Parathyroid adenoma (tissue), 2 donors: Measurements from ENCODE around the gene SLC9A9.

ENCODE experiments used
- H2AFZ ChIP-seq: fragments of 300-600 bp; sonication (generic); one replicate; pipeline ENCODE4 v1.7.0; 2017; ENCODE audit warnings: antibody characterized with exemption, mild to moderate bottlenecking
- H3K27ac ChIP-seq: fragments of 300-600 bp; sonication (generic); one replicate; pipeline ENCODE4 v1.7.0; 2017
- H3K27me3 ChIP-seq: fragments of 300-600 bp; sonication (generic); one replicate; pipeline ENCODE4 v1.7.0; 2017; ENCODE audit warnings: low read length; ENCODE audit not compliant: control insufficient read depth, insufficient read depth
- H3K36me3 ChIP-seq: fragments of 300-600 bp; sonication (generic); one replicate; pipeline ENCODE4 v1.7.0; 2017; ENCODE audit warnings: low read length; ENCODE audit not compliant: control insufficient read depth, insufficient read depth
- H3K4me1 ChIP-seq: fragments of 300-600 bp; sonication (generic); one replicate; pipeline ENCODE4 v1.7.0; 2017; ENCODE audit warnings: control low read depth
- H3K4me2 ChIP-seq: fragments of 300-600 bp; sonication (generic); one replicate; pipeline ENCODE4 v1.7.0; 2017; ENCODE audit warnings: low read length
- H3K4me3 ChIP-seq: fragments of 300-600 bp; sonication (generic); one replicate; pipeline ENCODE4 v1.7.0; 2017; ENCODE audit warnings: low read depth, low read length
- H3K79me2 ChIP-seq: fragments of 300-600 bp; sonication (generic); one replicate; pipeline ENCODE4 v1.7.0; 2017; ENCODE audit warnings: control low read depth
- H3K9ac ChIP-seq: fragments of 300-600 bp; sonication (generic); one replicate; pipeline ENCODE4 v1.7.0; 2017; ENCODE audit warnings: mild to moderate bottlenecking
- H3K9me3 ChIP-seq: fragments of 300-600 bp; sonication (generic); one replicate; pipeline ENCODE4 v1.7.0; 2017; ENCODE audit warnings: low read length; ENCODE audit not compliant: control insufficient read depth
- CTCF ChIP-seq: fragments of 300-600 bp; sonication (generic); IDR thresholded peaks from one replicate; pipeline ENCODE4 v1.7.0; 2017; ENCODE audit warnings: antibody characterized with exemption, mild to moderate bottlenecking
- donor health status: primary hyperparathyroidism.

SLC9A9 gene

GRCh38 chr3:143617050-143617449, 231.2 kb downstream of the SLC9A9 start:
- H3K79me2 ChIP-seq, result no peaks in the 10 kb centered on the region
- H3K9ac ChIP-seq, result no peak overlapping the region
- H3K27me3 ChIP-seq, result no peaks in the 10 kb centered on the region
- no peak overlapping the region for H3K4me3 ChIP-seq
- H3K36me3 ChIP-seq, result no peaks in the 10 kb centered on the region
- no peaks in the 10 kb centered on the region for H3K9me3 ChIP-seq
- H3K4me2 ChIP-seq, result no peak overlapping the region
- no peaks in the 10 kb centered on the region for H3K4me1 ChIP-seq
- no peak for TF ChIP-seq CTCF
- H3K27ac ChIP-seq, result no peak overlapping the region
- no peak overlapping the region for H2AFZ ChIP-seq

GRCh38 chr3:143613226-143613625, 235.0 kb downstream of the SLC9A9 start:
- H3K27me3 ChIP-seq, result no peaks in the 10 kb centered on the region
- H3K4me1 ChIP-seq, result no peaks in the 10 kb centered on the region
- no peaks in the 10 kb centered on the region for H3K36me3 ChIP-seq
- no peaks in the 10 kb centered on the region for H3K79me2 ChIP-seq
- no peak overlapping the region for H3K9ac ChIP-seq
- no peak overlapping the region for H3K4me2 ChIP-seq
- no peaks in the 10 kb centered on the region for H3K9me3 ChIP-seq
- no peak overlapping the region for H3K27ac ChIP-seq
- TF ChIP-seq CTCF, result no peak
- H2AFZ ChIP-seq, result no peak overlapping the region
- H3K4me3 ChIP-seq, result no peak overlapping the region

- Histone ChIP-seq H3K9ac (no peak overlapping the region), H3K27ac (no peak overlapping the region), H3K9me3 (no peaks in the 10 kb centered on the region), H2AFZ (no peak overlapping the region), H3K36me3 (no peaks in the 10 kb centered on the region), H3K4me3 (no peak overlapping the region), H3K4me1 (no peaks in the 10 kb centered on the region), H3K4me2 (no peak overlapping the region), H3K27me3 (no peaks in the 10 kb centered on the region), H3K79me2 (no peaks in the 10 kb centered on the region)
- no peak for TF ChIP-seq CTCF
These were observed 235.7 kb downstream of the SLC9A9 start for GRCh38 chr3:143612541-143612940.

- Histone ChIP-seq H3K27me3 (no peaks in the 10 kb centered on the region), H3K79me2 (no peaks in the 10 kb centered on the region), H3K4me2 (no peak overlapping the region), H3K9me3 (no peaks in the 10 kb centered on the region), H3K27ac (no peak overlapping the region), H3K36me3 (no peaks in the 10 kb centered on the region), H2AFZ (no peak overlapping the region), H3K4me3 (no peak overlapping the region), H3K4me1 (no peaks in the 10 kb centered on the region), H3K9ac (no peak overlapping the region)
- no peak for TF ChIP-seq CTCF
These were observed 239.3 kb downstream of the SLC9A9 start for GRCh38 chr3:143608966-143609365.

- no peaks in the 10 kb centered on the region for H3K27me3 ChIP-seq
- no peaks in the 10 kb centered on the region for H3K36me3 ChIP-seq
- TF ChIP-seq CTCF, result no peak
- no peaks in the 10 kb centered on the region for H3K9me3 ChIP-seq
- no peak overlapping the region for H3K4me2 ChIP-seq
- H3K79me2 ChIP-seq, result no peaks in the 10 kb centered on the region
- H3K4me1 ChIP-seq, result no peaks in the 10 kb centered on the region
- no peak overlapping the region for H3K27ac ChIP-seq
- H3K4me3 ChIP-seq, result no peak overlapping the region
- no peak overlapping the region for H2AFZ ChIP-seq
- H3K9ac ChIP-seq, result no peak overlapping the region
These were observed 242.9 kb downstream of the SLC9A9 start for GRCh38 chr3:143605233-143605950.
